Tibial nerve (tissue), 4 donors: ENCODE results near the gene EFNA3. TPM values are rescaled to one million over a fixed set of nuclear protein-coding genes. Genes with fewer than 3 reads are reported as not detected.

Source experiments
- DNase-seq, 2 donors: peaks; one replicate each; pipeline ENCODE4 v3.0.0-alpha.2; 2019; ENCODE audit warnings: low spot score in 2 of 2
- H3K27ac ChIP-seq, 4 donors: fragments of 200-600 bp; sonication (generic) in 3 of 4; one replicate each; pipeline ENCODE4 v1.5.1; 2017 to 2019; ENCODE audit warnings: mild to moderate bottlenecking in 1 of 4
- H3K27me3 ChIP-seq, 2 donors: fragments of 200-600 bp; sonication (generic) in 1 of 2; one replicate each; pipeline versions ENCODE4 v1.5.1 to v1.6.0; 2017 to 2019
- H3K36me3 ChIP-seq, 3 donors: fragments of 200-600 bp; sonication (generic); one replicate each; pipeline ENCODE4 v1.5.1; 2018 to 2019
- H3K4me1 ChIP-seq, 4 donors: fragments of 200-600 bp; sonication (generic) in 3 of 4; one replicate each; pipeline ENCODE4 v1.5.1; 2017 to 2019
- H3K4me3 ChIP-seq, 4 donors: fragments of 200-600 bp; sonication (generic) in 3 of 4; one replicate each; pipeline ENCODE4 v1.5.1; 2017 to 2019; ENCODE audit warnings: mild to moderate bottlenecking in 1 of 4, moderate library complexity in 1 of 4
- H3K9me3 ChIP-seq, 4 donors: fragments of 200-600 bp; sonication (generic) in 3 of 4; one replicate each; pipeline ENCODE4 v1.5.1; 2017 to 2019
- CTCF ChIP-seq, 5 experiments: fragments of 200-600 bp in 3 of 5; fragments of 450-650 bp in 2 of 5; sonication (generic) in 3 of 5; IDR thresholded peaks; one replicate each; pipeline ENCODE4 v1.5.1; 2016 to 2019; ENCODE audit warnings: antibody characterized with exemption in 5 of 5, mild to moderate bottlenecking in 3 of 5, moderate library complexity in 2 of 5
- EP300 ChIP-seq, 2 donors: sonication (generic); formaldehyde crosslinking; IDR thresholded peaks; one replicate each; pipeline ENCODE4 v1.6.1; 2017; ENCODE audit warnings: antibody characterized with exemption in 2 of 2, mild to moderate bottlenecking in 1 of 2
- POLR2A ChIP-seq, 2 donors: fragments of 450-650 bp; IDR thresholded peaks; one replicate each; pipeline ENCODE4 v1.6.1; 2017; ENCODE audit warnings: antibody characterized with exemption in 2 of 2, mild to moderate bottlenecking in 2 of 2, moderate library complexity in 2 of 2
- WGBS, 2 donors: methylation state at CpG; one replicate each; pipeline ENCODE4 v1.1.5; 2018; 5-methylcytosine and 5-hydroxymethylcytosine counted together
- total RNA-seq, 4 donors: library from RNA; depleted of rRNA; stranded (reverse); fragments of >200 nt; gene quantifications; one replicate each; pipeline ENCODE4 v1.1.0, GENCODE V29; 2016

The EFNA3 gene
- total RNA-seq, 4 donors from 2014 or later, result 0.63 to 1.2 (median 1.2) TPM; not detected in 1

DNA sequence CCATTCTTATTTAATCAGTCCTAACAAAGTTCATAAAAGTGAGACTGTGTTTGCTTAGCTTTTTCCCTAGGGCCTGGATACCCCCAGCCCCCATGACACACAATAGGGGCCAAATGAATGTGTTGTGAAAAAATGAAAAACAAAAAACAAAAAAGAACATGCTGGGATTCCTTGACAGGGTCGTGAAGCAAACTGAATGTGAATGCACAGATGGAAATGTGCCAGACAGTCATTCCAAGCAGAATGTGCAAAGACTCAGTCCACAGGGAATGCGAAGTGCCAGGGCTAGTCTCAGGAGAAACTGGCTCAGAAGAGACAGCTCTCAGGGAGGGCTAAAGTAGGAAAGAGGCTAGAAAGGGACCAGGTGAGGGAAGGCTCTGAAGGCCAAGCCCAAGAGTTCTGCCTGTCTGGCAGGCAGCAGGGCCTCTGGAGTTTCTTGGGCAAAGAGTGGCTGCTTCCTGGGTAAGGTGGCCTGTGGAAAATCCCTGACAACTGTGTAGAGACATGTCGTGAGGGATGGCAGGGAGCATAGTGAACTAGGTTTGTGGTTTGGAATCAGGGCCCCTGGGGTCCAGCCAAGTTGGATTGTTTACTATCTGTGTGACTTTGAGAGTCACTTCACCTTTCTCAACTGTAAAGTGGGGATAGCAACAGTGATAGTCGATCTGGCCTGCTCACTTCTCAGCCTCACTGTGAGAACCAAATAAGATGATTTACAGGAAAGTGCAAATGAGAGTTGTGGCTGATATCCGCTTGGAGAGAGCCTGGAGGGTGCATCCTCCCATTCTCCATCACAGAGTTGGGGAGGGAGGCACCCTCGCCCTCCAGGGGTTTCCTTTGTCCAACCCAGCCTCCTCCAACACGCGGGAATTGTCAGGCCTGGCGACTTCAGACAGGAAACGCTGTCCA lies 28.7 kb upstream of the EFNA3 start:
- 13 to 20% methylated on average over 10 of the region's 10 CpGs for WGBS, 2 donors
- no peaks in the 10 kb centered on the region for H3K27me3 ChIP-seq
- peak overlapping the region; percentile 70 to 88 (median 80) for H3K4me3 ChIP-seq
- no peaks in the 10 kb centered on the region for H3K9me3 ChIP-seq
- DNase-seq, result no peak
- H3K4me1 ChIP-seq, result peaks cover 0 to 37% (median 20%) of the 10 kb centered on the region in 4 donors
- peak overlapping the region; percentile 71 to 94 (median 88) for H3K27ac ChIP-seq
- no peak for TF ChIP-seq POLR2A (IDR thresholded peaks at IDR 0.05)
- TF ChIP-seq CTCF (IDR thresholded peaks at IDR 0.05), result no peak
- TF ChIP-seq EP300 (IDR thresholded peaks at IDR 0.05), result no peak
- peaks cover 0 to 14% (median 0%) of the 10 kb centered on the region in 3 donors for H3K36me3 ChIP-seq

- 0% methylated on average over 3 to 65 of the region's 99 CpGs for WGBS, 2 donors
- Histone ChIP-seq H3K36me3 (peaks cover 1 to 22% (median 3%) of the 10 kb centered on the region in 3 donors), H3K27me3 (no peaks in the 10 kb centered on the region), H3K27ac (peak within 1 kb of the TSS; percentile 71 to 94 (median 92)), H3K9me3 (no peaks in the 10 kb centered on the region), H3K4me3 (peak within 1 kb of the TSS; percentile 70 to 89 (median 82)), H3K4me1 (peaks cover 0 to 29% (median 20%) of the 10 kb centered on the region in 4 donors)
- TF ChIP-seq EP300 (IDR thresholded peaks at IDR 0.05), result peak in 1 of 2 donors; percentile 55
- TF ChIP-seq POLR2A (IDR thresholded peaks at IDR 0.05), result peak; percentile 20 to 42
- peak; percentile 85 to 97 (median 94) for TF ChIP-seq CTCF (IDR thresholded peaks at IDR 0.05)
- peak; percentile 70 to 72 for DNase-seq
Measured at GRCh38 chr1:155050560-155051341, 27.9 kb upstream of the EFNA3 start, which contains the start of gene ADAM15. TSS of gene ADAM15 (plus strand) at chr1:155051316. CDS start at chr1:155051387, 71 bp downstream.

DNA sequence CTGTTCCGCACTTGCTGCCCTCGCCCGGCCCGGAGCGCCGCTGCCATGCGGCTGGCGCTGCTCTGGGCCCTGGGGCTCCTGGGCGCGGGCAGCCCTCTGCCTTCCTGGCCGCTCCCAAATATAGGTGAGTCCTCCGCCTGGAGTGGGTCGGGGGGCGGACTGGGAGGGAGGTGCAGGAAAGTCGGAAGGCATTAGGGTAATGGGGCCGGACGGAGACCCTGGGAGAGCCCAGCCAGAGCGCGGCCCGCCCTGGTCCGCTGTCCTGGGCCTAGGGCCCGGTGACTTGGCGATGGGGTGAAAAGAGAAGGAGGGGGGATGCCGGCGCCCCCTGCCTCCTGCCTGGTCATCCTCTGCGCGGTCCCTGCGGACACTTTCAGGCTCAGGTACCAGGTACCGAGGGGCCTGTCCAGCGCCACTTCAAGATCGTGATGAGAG lies 27.3 kb upstream of the EFNA3 start:
- WGBS, 2 donors, result 0 to 1% methylated on average over 17 to 20 of the region's 31 CpGs
- H3K27ac ChIP-seq, result peak overlapping the region; percentile 71 to 94 (median 92)
- TF ChIP-seq EP300 (IDR thresholded peaks at IDR 0.05) (peak in 1 of 2 donors; percentile 16), CTCF (IDR thresholded peaks at IDR 0.05) (no peak), POLR2A (IDR thresholded peaks at IDR 0.05) (peak in 1 of 2 donors; percentile 55)
- H3K36me3 ChIP-seq, result peaks cover 4 to 28% (median 6%) of the 10 kb centered on the region in 3 donors
- H3K4me3 ChIP-seq, result peak overlapping the region; percentile 70 to 89 (median 82)
- H3K27me3 ChIP-seq, result no peaks in the 10 kb centered on the region
- H3K4me1 ChIP-seq, result peaks cover 0 to 28% (median 20%) of the 10 kb centered on the region in 4 donors
- H3K9me3 ChIP-seq, result no peaks in the 10 kb centered on the region
- DNase-seq, result no peak

DNA sequence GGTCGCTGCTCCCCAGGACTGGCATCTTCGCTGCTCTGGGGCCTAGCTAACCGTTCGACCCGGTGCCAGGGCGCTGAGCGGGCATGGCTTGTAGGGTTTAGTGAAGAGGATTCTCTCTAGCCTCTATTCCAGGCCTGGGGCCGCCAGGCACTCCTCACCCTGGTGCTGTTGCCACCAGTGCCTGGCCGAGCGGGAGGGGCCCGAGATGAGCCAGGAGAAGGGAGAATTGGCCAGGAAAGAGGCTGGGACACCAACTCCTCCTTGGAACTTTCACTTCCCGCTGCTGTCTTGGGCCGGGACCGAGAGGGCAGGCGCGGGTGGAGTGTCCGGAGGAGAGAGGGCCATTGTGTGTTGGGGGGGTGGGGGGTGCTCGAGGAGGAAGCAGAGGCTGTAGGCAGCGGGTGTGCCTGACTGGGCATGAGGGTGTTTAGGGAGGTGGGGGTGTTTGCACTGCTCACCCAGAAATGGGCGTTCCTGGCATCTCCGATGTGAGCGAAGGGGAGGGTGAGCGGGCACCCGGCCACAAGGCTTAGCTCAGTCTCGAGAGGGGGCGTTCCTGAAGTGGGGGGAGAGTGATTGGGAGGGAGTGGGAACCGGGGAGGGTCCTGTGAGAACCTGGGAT lies 26.7 kb upstream of the EFNA3 start:
- H3K9me3 ChIP-seq, result no peaks in the 10 kb centered on the region
- no peak for TF ChIP-seq CTCF (IDR thresholded peaks at IDR 0.05)
- TF ChIP-seq EP300 (IDR thresholded peaks at IDR 0.05), result peak in 1 of 2 donors; percentile 50
- TF ChIP-seq POLR2A (IDR thresholded peaks at IDR 0.05), result peak in 1 of 2 donors; percentile 15
- no peaks in the 10 kb centered on the region for H3K27me3 ChIP-seq
- peak overlapping the region; percentile 70 to 89 (median 82) for H3K4me3 ChIP-seq
- H3K27ac ChIP-seq, result peak overlapping the region; percentile 71 to 94 (median 92)
- H3K36me3 ChIP-seq, result peaks cover 4 to 33% (median 6%) of the 10 kb centered on the region in 3 donors
- peaks cover 0 to 28% (median 20%) of the 10 kb centered on the region in 4 donors for H3K4me1 ChIP-seq
- peak; percentile 31 to 40 for DNase-seq
- 1% methylated on average over 26 of the region's 27 CpGs for WGBS, 2 donors
